Lower lobe of right lung (tissue), 2 donors: ENCODE data around the gene TSHB. TPM values are rescaled to one million over a fixed set of nuclear protein-coding genes. Genes with fewer than 3 reads are reported as not detected.
"Not testable (repeated sequence)": the region's sequence is repeated elsewhere in the genome, so short reads cannot be mapped to it uniquely, and the experiment has no call there.

Source experiments
- ATAC-seq, 2 donors: fragments of 200-7000 bp; cut with Tn5 transposase; one replicate each; pipeline ENCODE4 v1.9.1; 2020 to 2022; ENCODE audit warnings: mild to moderate bottlenecking in 2 of 2, moderate library complexity in 2 of 2
- DNase-seq: peaks from one replicate; pipeline ENCODE4 v3.0.0-alpha.2; 2020
- H3K27ac ChIP-seq: fragments of 200-600 bp; one replicate; pipeline ENCODE4 v1.8.0; 2022
- H3K27me3 ChIP-seq: fragments of 200-600 bp; one replicate; pipeline ENCODE4 v1.8.0; 2022; ENCODE audit warnings: low read depth
- H3K36me3 ChIP-seq: fragments of 200-600 bp; one replicate; pipeline ENCODE4 v1.8.0; 2022; ENCODE audit warnings: mild to moderate bottlenecking
- H3K4me1 ChIP-seq: fragments of 200-600 bp; one replicate; pipeline ENCODE4 v1.8.0; 2022
- H3K4me3 ChIP-seq: fragments of 200-600 bp; one replicate; pipeline ENCODE4 v1.8.0; 2022; ENCODE audit warnings: mild to moderate bottlenecking
- H3K9me3 ChIP-seq: fragments of 200-600 bp; one replicate; pipeline ENCODE4 v1.8.0; 2022
- CTCF ChIP-seq: fragments of 200-600 bp; IDR thresholded peaks from one replicate; pipeline ENCODE4 v1.8.0; 2022; ENCODE audit warnings: antibody characterized with exemption, mild to moderate bottlenecking
- intact Hi-C: fragments of 100-400 bp; cut with DNase I; formaldehyde crosslinking; loops from one replicate; pipeline ENCODE4 v1.11.0; 2022
- total RNA-seq: library from RNA; stranded (reverse); fragmentation: NEBNext Ultra II Directional; extraction: Animal tissue kit (Norgen Biotek cat#: 25700); gene quantifications from one replicate; pipeline ENCODE4 v1.2.1, GENCODE V29; 2021
- donor health status: DM: no; HTN: yes; CAD: no; lungs with severe emphysema.

TSHB gene
- total RNA-seq, 1 donor from 2014 or later, result not detected

GRCh38 chr1:115006191-115006590, 23.4 kb upstream of the TSHB start:
- Histone ChIP-seq H3K9me3 (no peaks in the 10 kb centered on the region), H3K4me3 (no peak overlapping the region), H3K36me3 (no peaks in the 10 kb centered on the region), H3K27ac (no peak overlapping the region), H3K4me1 (no peaks in the 10 kb centered on the region), H3K27me3 (no peaks in the 10 kb centered on the region)
- no peak for DNase-seq
- intact Hi-C loops, result no loop called here
- TF ChIP-seq CTCF, result no peak
- ATAC-seq, result no peak

- H3K27ac ChIP-seq, result no peak overlapping the region
- no peak for DNase-seq
- no peaks in the 10 kb centered on the region for H3K4me1 ChIP-seq
- H3K9me3 ChIP-seq, result no peaks in the 10 kb centered on the region
- intact Hi-C loops, result no loop called here
- no peaks in the 10 kb centered on the region for H3K27me3 ChIP-seq
- no peak for ATAC-seq
- TF ChIP-seq CTCF, result no peak
- H3K4me3 ChIP-seq, result no peak overlapping the region
- H3K36me3 ChIP-seq, result no peaks in the 10 kb centered on the region
Observed at GRCh38 chr1:115012006-115012405, 17.6 kb upstream of the TSHB start.

GRCh38 chr1:115012434-115012833, 17.2 kb upstream of the TSHB start:
- no peaks in the 10 kb centered on the region for H3K27me3 ChIP-seq

GRCh38 chr1:115013792-115014191, 15.8 kb upstream of the TSHB start:
- no peak for TF ChIP-seq CTCF
- no peaks in the 10 kb centered on the region for H3K9me3 ChIP-seq
- no peak for DNase-seq
- ATAC-seq, result no peak
- no peak overlapping the region for H3K4me3 ChIP-seq
- H3K4me1 ChIP-seq, result no peaks in the 10 kb centered on the region
- no peaks in the 10 kb centered on the region for H3K27me3 ChIP-seq
- intact Hi-C loops, result no loop called here
- no peaks in the 10 kb centered on the region for H3K36me3 ChIP-seq
- H3K27ac ChIP-seq, result no peak overlapping the region

More at GRCh38 chr1:115012434-115012833, 17.2 kb upstream of the TSHB start:
- no peak overlapping the region for H3K4me3 ChIP-seq
- no peaks in the 10 kb centered on the region for H3K4me1 ChIP-seq
- ATAC-seq, result no peak
- intact Hi-C loops, result no loop called here
- no peaks in the 10 kb centered on the region for H3K36me3 ChIP-seq
- DNase-seq, result no peak
- H3K9me3 ChIP-seq, result no peaks in the 10 kb centered on the region
- no peak overlapping the region for H3K27ac ChIP-seq
- no peak for TF ChIP-seq CTCF

GRCh38 chr1:115019549-115019948, 10.1 kb upstream of the TSHB start:
- DNase-seq, H3K4me3 ChIP-seq, H3K36me3 ChIP-seq, H3K27me3 ChIP-seq, intact Hi-C loops, H3K27ac ChIP-seq, ATAC-seq, H3K9me3 ChIP-seq, H3K4me1 ChIP-seq: not testable (repeated sequence)

DNA sequence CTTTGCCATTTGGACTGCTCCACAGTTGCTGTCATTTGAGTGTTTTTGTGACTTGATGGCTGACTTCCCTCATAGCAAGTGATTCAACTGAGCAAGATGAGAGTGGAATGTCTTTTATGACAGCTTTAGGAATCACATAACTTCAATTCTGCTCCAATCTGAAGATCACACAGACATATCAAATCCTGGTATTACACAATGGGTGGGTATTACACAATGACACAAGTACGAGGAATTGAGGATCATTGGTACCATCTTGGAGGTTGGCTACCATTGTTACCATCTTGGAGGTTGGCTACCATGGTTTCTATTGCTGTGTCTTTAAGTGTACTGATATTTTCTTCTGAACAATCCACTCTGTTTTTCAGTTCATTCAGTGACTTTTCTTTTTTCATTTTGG, 8.5 kb upstream of the TSHB start:
- H3K9me3 ChIP-seq, result no peaks in the 10 kb centered on the region
- no peak overlapping the region for H3K27ac ChIP-seq
- intact Hi-C loops, result no loop called here
- ATAC-seq (no peak), DNase-seq (no peak)
- TF ChIP-seq CTCF, result no peak
- H3K4me3 ChIP-seq, result no peak overlapping the region
- no peaks in the 10 kb centered on the region for H3K27me3 ChIP-seq
- no peaks in the 10 kb centered on the region for H3K4me1 ChIP-seq
- no peaks in the 10 kb centered on the region for H3K36me3 ChIP-seq
